Endometrial microvascular endothelial cells (primary cell): ENCODE results near the gene PGRMC2. TPM values are rescaled to one million over a fixed set of nuclear protein-coding genes. Genes with fewer than 3 reads are reported as not detected.

Experiments
- in situ Hi-C: cut with HindIII; loops from 2 replicates; pipeline ENCODE4 v1.10.0; 2017; ENCODE audit warnings: low sequenced_read_pairs, low pct_unique_long_range_greater_than_20kb; ENCODE audit errors: inconsistent ontology term
- total RNA-seq: library from RNA; depleted of rRNA; stranded (reverse); fragments of >200 nt; gene quantifications from one replicate; pipeline ENCODE4 v1.2.3, GENCODE V29; 2015; ENCODE audit errors: inconsistent ontology term

The PGRMC2 gene, protein sequence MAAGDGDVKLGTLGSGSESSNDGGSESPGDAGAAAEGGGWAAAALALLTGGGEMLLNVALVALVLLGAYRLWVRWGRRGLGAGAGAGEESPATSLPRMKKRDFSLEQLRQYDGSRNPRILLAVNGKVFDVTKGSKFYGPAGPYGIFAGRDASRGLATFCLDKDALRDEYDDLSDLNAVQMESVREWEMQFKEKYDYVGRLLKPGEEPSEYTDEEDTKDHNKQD
- total RNA-seq: 27.8 TPM

DNA sequence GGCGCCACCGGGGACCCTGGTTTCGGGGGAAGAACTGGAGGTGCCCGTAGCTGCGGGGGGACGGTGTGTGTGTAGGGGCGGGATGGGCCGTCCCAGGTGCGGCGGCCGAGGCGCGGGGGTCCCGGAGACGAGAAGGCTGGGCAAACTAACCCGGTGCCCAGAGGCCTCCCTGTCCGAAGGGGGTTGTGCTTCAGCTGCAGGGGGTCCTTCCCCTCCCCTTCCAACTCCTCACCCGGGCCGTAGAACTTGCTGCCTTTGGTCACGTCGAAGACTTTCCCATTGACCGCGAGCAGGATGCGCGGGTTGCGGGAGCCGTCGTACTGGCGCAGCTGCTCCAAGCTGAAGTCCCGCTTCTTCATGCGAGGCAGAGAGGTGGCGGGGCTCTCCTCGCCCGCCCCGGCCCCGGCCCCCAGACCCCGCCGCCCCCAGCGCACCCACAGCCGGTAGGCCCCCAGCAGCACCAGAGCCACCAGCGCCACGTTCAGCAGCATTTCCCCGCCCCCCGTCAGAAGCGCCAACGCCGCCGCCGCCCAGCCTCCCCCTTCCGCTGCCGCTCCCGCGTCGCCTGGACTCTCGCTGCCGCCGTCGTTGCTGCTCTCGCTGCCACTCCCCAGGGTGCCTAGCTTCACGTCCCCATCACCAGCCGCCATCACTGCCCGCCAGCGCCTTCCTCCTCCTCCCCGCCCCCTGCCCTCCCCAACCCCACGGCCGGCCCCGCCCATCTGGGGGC lies at the start of gene PGRMC2:
Gene PGRMC2 (minus strand): TSS at position 673 of the 730 bp plus-strand sequence. CDS start 23 bp downstream, at position 650.
- in situ Hi-C loops: no loop called here

DNA sequence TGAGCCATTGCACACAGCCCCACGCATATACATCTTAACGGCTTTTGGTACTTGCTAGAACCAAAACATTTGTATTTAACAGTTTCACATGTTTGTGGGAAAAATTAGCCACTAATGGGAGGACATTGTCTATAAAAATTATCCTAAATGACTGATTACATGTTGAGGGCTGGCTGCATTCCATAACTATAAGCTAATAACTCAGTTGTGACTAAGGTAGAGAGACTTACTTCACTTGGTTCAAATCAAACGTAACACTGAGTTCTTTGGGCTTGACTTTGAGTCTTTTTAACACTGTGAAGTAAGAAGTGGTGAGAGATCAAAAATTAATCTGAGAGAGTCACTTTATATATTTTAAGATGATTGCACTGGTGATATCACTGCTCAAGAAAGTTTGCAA lies 47.9 kb upstream of the PGRMC2 start:
- in situ Hi-C loops: no loop called here

DNA sequence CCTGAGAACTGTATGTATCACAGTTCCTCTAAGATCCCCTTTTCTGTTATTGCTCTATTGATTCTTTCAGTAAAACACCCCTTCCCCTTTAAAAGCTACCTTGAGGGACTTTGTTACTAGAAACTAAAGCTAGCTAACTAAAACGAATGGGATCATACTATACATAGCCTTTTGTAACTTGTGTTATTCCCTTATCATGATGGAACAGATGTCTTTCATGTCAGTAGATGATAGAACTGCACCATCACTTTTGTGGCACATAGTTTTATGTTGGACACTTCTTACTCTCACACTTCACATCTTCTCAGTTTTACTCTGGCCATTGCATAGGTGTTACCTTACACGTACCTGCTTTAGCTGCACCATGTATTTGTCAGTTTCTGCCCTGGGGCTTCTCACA lies 46.6 kb upstream of the PGRMC2 start:
- in situ Hi-C loops: no loop called here

DNA sequence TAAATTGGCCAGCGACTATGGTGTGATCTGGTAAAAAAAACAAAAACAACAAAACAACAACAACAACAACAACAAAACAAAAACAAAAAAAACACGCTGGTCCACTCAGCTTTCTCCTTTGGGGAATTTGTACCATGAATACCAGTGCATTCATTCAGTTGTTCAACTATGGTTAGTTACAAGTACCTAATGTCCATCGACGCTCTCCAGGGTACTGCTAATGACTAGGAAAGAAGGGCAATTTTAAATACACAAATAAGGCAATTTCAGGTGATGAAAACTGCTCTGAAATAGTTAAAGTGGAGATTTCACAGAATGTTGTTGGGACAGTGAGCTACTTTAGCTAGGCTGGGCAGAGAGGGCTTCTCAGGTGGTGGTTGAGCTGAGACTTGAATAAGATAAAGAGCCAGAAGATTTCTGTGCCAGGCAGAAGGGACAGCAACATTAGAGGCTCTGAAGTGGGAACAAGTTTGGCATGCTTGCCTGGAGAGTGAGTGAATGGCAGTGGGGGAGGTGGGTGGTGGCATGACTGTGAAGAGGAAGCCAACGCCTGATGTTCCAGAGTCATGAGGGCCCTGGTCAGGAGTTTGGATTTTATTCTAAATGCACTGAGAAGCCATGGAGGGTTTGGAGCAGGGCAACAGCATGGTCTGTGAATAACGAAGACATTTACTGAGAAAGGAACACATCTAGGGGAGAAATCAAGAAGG lies 45.9 kb upstream of the PGRMC2 start:
- in situ Hi-C loops: no loop called here

DNA sequence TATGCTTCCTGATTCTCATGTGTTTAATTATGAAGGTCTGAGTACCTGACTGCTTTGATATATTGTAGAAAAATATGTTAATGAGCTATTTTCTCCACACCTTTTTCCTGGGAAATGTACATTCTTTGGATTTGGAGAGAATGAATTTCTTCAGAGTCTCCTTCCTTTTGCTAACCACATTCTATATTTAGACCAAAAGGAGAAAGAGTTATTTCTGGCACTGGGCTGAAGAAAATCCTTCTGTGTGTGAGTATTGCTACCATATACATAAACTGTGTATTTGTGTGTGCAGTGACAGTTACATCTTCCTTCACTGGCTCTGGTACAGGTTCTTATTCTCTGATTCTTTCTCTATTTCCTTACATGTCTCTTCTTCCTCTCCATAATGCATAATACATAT lies 44.5 kb upstream of the PGRMC2 start:
- in situ Hi-C loops: no loop called here

DNA sequence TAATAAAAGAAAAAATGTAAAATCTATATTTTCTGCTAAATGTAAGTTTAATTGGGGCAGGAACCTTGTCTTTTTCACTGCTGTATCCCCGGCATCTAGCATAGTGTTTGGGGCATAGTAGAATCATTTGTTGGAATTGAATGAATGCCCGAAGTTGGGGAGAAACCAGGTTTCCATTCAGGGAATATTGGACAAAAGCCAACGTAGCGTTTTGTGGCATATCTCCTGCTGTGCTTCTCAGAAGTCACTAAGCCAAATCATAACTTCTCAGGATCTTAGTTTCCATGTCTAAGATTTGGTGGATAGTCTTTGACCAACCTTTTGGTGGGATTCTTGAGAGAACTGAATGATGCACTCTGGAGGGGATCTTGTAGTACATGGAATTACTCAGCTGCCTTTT lies 42.0 kb upstream of the PGRMC2 start:
- in situ Hi-C loops: no loop called here

DNA sequence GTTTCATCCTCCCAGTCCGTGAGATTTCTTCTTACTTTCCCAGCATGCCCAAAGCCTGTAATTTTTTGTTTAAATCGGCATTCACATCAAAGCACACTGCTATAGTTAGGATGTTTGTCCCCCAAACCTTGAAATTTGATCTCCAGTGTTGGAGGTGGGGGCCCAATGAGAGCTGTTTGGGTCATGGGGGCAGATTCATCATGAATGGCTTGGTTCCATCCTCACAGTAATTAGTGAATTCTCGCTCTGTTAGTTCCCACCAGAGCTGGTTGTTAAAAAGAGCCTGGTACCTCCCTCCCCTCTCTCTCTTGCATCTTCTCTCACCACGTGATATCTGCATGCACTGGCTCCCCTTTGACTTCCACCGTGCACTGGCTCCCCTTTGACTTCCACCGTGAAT lies 40.5 kb upstream of the PGRMC2 start:
- in situ Hi-C loops: no loop called here

DNA sequence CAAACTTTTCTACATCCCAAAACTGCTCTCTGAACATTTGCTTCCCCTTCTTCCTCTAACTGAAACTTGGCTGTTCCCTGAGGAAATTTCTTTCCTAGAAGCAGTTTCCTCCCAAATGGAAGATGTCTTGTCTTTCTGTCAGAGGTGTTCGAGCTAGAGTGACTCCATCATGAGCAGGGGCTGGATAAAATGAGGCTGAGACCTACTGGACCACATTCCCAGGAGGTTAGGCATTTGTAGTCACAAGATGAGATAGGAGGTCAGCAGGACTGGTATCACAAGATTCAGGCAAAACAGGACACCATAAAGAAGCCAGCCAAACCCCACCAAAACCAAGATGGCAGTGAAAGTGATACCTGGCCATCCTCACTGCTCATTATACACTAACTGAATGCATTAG lies 35.8 kb upstream of the PGRMC2 start:
- in situ Hi-C loops: no loop called here

DNA sequence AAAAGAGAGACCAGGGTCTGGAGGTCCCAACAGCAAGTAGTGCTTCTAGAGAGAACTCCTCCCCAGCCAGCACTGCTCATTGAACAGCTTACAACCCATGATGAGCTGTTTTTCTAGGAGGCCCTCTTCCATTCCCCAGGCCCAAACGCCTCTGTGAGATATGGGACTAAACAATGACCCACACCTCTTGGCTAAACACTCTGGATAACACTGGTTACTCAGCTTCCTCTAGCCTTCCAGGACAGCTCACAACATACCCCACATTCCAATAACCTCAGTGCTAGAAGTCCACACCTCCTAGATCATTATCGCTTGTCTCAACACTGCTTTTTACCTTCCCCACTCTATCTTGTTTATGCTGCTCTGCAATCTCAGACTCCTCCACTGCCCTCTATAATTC lies 35.4 kb upstream of the PGRMC2 start:
- in situ Hi-C loops: no loop called here

DNA sequence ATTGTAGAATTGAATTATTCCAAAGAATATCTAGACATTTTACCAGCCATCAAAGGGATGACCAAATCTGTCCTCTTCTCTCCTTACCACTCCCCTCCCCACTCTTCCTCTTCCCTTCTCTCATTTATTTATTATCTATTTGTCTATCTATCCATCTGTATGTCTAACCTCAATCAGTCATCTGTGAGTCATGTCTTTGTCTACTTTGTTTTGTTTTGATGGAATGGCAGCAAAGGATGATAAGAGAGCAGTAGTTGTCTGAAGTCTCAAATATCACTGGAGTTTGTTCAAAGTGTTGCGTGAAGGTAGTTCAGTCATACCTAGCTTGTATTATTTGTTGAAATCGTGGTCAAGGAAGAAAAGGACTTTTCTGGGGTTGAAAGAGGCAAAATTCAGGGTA lies 34.7 kb upstream of the PGRMC2 start:
- in situ Hi-C loops: no loop called here

DNA sequence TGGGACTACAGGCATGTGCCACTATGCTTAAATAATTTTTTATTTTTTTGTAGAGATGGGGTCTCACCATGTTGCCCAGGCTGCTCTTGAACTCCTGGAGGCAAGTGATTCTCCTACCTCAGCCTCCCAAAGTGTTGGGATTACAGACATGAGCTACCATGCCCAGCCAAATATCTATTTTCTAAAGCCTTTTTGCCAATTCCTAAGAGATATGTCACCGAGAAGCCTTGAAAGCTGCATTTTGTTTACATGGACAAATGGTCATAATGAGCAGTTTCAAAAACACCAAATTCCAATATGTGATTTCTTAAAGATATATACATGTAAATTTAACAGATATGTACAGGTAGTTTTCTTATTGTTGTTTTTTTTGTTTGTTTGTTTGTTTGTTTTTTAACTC lies 33.0 kb upstream of the PGRMC2 start:
- in situ Hi-C loops: no loop called here

DNA sequence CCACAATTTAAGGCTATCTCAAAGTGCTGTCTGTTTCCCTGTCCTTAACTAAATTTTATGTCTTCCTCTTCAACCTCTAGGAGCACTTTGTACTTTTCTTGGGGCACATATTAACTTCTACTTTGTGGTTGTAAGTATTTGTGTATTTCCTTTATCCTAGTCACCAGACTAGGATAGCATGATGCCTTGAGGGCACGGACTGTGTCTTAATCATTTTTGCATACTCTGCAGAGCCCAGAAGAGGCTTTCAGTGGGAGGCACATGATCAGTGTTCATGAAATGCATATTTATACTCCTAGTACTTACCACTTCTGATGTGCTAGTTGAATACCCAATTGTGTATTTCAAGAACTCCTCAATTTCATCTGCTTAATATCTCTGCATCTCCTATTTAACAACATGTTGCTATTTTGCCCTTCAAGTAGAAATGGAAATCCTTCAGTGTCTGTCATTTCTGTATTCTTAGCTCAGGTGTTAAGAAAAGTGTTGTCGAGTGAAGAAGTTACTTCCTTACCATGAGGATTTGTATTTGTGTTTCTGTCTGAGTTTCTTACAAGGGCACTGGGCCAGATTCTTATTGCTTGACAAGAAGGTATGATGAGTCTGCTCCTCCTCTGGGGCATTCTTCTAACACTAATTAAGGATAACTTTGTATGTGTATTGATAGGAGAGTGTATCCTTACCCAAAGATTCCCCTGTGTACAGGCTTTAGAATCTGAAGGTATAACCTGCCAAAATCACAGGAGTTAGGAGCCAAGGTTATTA lies 28.3 kb upstream of the PGRMC2 start:
- in situ Hi-C loops: no loop called here

DNA sequence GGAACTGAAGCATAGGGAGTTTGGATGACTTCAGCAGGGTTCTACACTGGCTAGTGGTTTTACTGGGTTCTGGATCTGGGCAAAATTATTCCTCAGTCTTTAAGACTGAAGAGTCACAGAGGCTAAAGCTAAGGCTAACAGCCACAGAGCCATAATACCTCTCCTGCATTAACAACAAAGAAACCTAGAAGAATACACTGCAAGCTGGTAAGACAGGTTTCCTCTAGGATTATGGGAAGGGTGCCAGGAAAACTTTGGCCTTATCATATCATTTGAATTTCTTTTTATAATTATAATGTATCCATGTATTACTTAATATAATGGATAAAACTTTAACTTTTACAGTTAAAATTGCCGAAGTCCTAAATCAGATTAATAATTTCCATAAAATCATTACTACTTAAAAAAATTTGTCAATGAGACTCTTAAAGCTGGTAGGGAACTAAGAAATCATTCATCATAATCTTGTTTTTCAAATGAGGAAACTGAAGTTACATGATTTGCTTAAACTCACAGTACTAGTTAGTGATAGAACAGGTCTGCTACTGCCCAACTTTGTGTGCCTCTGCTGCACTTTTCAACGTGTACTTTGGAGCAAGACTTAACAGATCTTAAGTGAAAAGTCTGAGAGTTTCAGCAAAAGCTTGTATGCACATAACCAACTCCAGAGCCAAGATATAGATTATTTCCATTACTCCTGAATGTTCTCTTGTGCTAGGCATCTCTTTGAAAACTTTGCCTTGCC lies 24.2 kb upstream of the PGRMC2 start:
- in situ Hi-C loops: no loop called here

DNA sequence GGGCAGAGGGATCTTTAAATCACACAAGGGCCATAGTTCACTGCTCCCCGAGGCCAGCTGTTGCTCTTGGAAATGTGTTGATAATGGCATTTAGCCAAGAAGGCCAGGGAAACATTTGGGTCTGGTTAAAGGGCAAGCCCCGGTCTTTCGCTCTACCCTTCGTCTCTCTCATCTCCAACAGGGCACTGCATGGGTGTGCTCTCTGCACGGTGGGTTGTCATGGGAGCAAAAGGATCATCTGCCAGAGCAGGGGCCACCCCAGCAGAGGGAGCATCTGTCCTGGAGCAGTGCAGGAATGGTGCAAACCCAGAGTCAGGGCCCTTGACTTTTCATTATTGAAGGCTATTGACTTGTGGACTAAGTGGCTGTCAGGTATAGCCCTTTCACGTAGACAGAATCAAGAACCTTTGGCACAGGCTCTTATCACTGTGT lies 22.7 kb upstream of the PGRMC2 start:
- in situ Hi-C loops: no loop called here

DNA sequence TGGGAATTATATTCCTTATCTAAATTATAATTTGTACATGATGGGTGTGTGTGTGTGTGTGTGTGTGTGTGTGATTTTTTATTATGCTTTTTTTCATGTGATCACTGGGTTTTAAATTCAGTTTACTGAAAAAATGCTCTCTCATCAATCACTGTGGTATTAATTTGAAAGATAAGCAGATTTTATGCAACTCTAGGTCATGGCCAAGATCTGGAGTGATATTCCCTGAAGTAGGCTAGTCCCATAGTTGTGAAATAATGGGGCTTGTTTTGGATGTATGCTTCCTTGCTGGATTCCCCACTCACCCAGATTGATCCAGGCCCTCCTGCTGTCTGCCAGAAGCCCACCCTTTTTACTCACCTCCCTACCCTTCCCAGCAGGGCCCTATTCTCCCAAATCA lies 22.0 kb upstream of the PGRMC2 start:
- in situ Hi-C loops: no loop called here

DNA sequence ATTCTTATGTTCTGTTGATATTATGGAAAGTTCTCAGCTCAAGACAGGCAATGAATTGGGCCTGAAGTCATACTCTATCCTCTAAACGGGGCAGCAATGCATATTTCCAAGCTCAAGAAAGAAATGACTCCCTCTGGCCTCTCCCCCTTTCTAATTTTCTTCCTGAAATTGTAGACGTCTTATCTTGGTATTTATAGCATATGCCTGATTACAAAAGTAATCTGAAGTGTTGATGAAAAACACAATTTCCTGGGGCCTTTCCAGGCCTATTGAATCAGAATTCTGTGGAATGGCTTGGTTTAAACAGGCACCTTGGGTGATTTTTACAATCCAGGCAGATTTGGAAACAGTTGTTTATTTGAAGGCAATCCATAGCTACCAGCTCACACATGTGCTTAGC lies 21.4 kb upstream of the PGRMC2 start:
- in situ Hi-C loops: no loop called here

DNA sequence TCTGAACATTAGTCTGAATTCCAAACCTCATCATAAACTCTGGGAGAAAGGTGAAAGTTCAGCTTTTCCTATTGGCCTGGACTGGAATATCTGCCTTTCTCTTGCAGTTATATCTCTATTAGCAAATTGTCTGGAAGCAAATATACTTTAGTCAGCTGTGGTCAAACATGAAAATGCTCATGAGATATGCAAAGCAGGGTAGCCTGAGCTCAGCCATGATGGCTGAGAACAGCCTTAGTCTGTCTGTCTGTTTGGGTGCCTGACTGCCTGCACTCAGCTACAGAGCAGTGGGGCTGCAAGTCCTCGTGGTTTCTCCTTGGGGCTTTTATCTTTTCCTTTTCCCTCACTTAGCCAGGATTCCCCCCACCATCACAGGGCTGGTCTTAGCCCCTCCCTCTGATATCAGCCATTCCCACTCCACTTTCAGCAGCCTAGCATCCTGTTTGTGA lies 19.5 kb upstream of the PGRMC2 start:
- in situ Hi-C loops: no loop called here

DNA sequence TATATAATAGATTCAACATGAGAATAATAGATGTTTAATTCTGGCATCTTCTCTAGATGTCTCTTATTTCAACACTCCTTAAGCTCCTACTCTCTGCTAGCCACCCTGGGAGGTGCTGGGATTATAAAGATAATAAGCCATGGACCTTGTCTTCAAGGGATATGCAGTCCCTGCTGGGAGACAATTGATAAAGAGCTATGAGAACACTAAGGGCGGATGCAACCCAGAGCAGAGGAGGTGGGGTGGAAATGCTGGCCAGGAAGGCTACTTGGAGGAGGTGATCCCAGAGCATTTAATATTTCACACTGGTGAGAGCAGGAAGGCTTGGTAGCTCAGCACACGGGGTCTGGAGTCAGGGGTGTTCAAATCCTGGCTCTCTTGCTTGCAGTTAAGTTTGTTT lies 18.3 kb upstream of the PGRMC2 start:
- in situ Hi-C loops: no loop called here

DNA sequence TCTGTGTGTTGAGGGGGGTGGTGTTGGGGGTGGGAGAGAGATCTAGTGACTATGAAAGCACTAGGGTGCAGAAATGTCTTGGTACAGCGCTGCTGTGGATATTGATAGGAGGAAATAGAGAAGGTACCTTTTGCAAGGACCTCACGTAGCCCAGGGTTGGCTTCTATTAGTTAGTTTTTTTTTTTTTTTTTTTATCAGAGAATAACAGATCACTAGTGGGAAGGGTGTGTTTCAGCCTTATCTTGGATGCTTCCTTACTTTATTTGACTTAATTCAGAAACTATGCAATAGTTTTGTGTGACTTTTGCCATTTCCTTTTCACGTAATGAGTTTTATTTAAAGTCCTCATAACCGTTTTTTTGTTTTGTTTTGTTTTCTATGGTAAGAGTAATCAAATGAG lies 16.4 kb upstream of the PGRMC2 start:
- in situ Hi-C loops: no loop called here
